NOMO-1 treated with dmso at 0.1 percent for 144 hours (cell line): ENCODE data around the gene POLRMT.
A peak's percentile ranks its signal among the peaks of the same experiment; 100 is the strongest.

Source experiments
- DNase-seq: peaks from one replicate; lab custom pipeline; 2025; ENCODE audit not compliant: unreplicated experiment; lab: John Stamatoyannopoulos, UW

POLRMT gene

GRCh38 chr19:648305-648704, 15.0 kb upstream of the POLRMT start:
- no peak for DNase-seq

GRCh38 chr19:647566-648284, 14.4 kb upstream of the POLRMT start:
- no peak for DNase-seq

- DNase-seq, result no peak
Observed at GRCh38 chr19:646779-647565, 13.6 kb upstream of the POLRMT start.

GRCh38 chr19:645912-646778, 12.8 kb upstream of the POLRMT start:
- no peak for DNase-seq

- no peak for DNase-seq
Observed at GRCh38 chr19:644789-645188, 11.5 kb upstream of the POLRMT start.

- DNase-seq, result no peak
Observed at GRCh38 chr19:644363-644762, 11.0 kb upstream of the POLRMT start.

GRCh38 chr19:643736-644135, 10.4 kb upstream of the POLRMT start:
- no peak for DNase-seq

- DNase-seq, result no peak
Observed at GRCh38 chr19:642767-643727, 9.7 kb upstream of the POLRMT start.

- DNase-seq, result no peak
Observed at GRCh38 chr19:641702-642101, 8.4 kb upstream of the POLRMT start.

GRCh38 chr19:640606-641189, 7.4 kb upstream of the POLRMT start:
- no peak for DNase-seq

GRCh38 chr19:640161-640558, 6.8 kb upstream of the POLRMT start:
- no peak for DNase-seq

GRCh38 chr19:639253-640160, 6.2 kb upstream of the POLRMT start, which contains the start of gene FGF22:
FGF22 (plus strand) TSS chr19:639879; CDS start chr19:639926, 47 bp downstream.
- peak; percentile 62 for DNase-seq

- DNase-seq, result no peak
Observed at GRCh38 chr19:638906-639252, 5.5 kb upstream of the POLRMT start.

- no peak for DNase-seq
Observed at GRCh38 chr19:634975-635652, 1.8 kb upstream of the POLRMT start.

GRCh38 chr19:633786-634639, 676 bp upstream of the POLRMT start:
- DNase-seq, result no peak

GRCh38 chr19:632579-633067, 714 bp downstream of the POLRMT start:
- DNase-seq, result peak; percentile 37

GRCh38 chr19:629961-630714, 3.2 kb downstream of the POLRMT start:
- no peak for DNase-seq
